Breast epithelium (tissue), 3 donors: ENCODE measurements around the gene TMPRSS6.

Experiments used
- CTCF ChIP-seq, 3 donors: fragments of 450-650 bp; IDR thresholded peaks; one replicate each; pipeline ENCODE4 v1.5.1; 2016 to 2017; ENCODE audit warnings: antibody characterized with exemption in 3 of 3, mild to moderate bottlenecking in 3 of 3, moderate library complexity in 3 of 3
- POLR2A ChIP-seq: fragments of 450-650 bp; IDR thresholded peaks from one replicate; pipeline ENCODE4 v1.6.1; 2016; ENCODE audit warnings: antibody characterized with exemption, mild to moderate bottlenecking, moderate library complexity
- POLR2AphosphoS5 ChIP-seq, 3 donors: sonication (generic); formaldehyde crosslinking; IDR thresholded peaks; one replicate each; pipeline ENCODE4 v1.6.1; 2017; ENCODE audit warnings: antibody characterized with exemption in 3 of 3

DNA sequence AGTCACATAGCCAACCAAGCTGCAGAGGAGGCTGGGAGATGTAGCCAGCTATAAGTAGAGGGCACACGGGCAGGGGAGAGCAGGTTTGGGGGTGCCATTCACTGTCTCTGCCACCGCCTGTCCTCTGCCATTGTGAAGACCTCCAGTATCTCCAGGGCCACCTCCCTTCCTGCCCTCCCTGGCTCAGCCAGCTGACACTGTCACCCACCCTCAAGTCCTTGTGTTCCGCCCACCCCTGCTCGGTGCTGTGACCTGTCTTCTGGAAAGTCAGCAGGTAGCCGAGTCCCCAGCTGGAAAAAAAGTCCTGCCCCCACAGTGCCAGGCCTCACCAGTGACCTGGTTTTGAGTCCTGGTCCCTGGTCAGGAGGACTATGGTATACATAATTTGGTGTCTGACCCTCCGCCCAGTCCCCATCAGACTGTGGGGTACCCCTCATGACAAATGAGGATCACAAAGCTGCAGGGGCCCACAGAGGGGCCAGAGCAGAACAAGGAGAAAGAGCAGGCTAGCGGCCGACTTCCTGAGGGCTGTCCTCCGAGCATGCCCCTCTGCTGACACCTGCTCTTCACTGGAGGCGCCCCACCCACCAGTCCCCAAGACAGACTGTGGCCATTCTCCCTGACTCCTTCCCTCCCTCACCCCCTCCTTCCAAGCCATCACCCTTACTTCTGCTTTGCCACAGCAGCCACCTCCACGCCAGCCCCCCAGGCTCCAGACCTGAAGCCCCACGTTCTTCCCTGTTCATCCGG is 47.3 kb upstream of the TMPRSS6 start:
- TF ChIP-seq CTCF (IDR thresholded peaks at IDR 0.05) (no peak), POLR2AphosphoS5 (IDR thresholded peaks at IDR 0.05) (no peak), POLR2A (no peak)
